ENCODE data around the gene VSIG10L.

VSIG10L gene

DNA sequence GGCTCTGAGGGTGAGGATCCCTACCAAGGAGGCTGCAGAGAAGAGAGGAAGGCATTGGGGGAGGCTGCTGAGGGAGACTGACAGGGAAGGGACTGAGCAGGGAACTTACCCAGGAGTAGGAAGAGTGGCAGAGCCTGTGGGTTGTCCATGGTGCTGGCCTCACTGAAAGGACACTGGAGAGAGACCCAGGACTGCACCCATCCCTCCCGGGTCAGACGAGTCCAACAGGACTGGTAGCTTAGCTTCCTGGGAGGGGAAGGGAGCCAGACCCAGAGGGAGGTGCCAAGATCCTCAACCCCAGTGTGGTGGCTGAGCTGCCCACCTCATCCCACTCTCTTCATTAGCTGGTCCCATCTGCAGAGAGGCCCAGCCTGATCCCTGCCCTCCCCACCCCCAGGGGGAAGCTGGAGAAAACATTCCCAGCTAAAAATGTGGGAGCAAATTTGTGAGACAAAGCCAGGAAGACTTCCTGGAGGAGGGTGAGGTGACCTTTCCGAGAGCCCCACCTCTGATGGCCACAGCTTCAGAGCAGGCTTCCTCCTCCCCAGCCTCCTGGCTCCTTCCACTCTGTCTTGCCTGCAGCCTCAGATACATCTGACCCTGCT lies at the start of gene VSIG10L:
Gene VSIG10L, minus strand, starts transcription at position 164 of the 605 bp plus-strand sequence. Its CDS starts 15 bp downstream, at position 149.
- DNase-seq: no peak

- DNase-seq: no peak
Measured at GRCh38 chr19:51391073-51391611, 49.2 kb upstream of the VSIG10L start.

GRCh38 chr19:51389143-51389542 lies 47.2 kb upstream of the VSIG10L start:
- DNase-seq: no peak

- no peak for DNase-seq
Measured at GRCh38 chr19:51387924-51388389, 46.0 kb upstream of the VSIG10L start, which contains the start of gene LIM2. TSS of gene LIM2 (minus strand) at chr19:51387974. CDS start at chr19:51387443, 531 bp downstream.

DNA sequence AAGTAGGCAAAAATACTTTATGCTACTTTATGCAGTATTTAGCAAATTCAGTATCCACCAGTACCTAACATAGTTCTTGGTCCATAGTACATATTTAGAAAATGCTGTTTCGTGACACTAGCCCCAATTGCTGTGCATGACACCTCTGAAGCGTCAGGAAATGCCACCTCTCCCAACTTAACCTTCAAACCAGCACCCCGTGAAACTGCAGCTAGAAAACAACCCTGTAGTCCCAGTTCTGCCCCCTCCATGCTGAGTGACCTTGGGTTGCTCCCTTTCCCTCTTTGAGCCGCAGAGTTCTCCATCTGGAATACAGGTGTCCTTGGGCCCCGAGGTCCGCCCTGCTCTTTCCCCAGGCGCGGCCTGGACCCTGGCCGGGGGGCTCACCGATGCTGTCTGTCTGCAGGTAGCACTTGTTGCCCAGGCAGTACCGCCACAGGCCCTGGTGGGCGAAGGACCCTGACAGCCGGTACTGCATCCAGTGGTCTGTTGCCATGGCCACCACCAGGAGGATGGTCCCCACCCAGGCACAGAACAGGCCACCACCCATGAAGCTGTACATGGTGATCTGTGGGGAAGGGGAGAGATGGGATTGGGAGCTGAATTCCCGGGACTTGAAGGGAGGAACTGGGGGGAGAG lies 45.1 kb upstream of the VSIG10L start:
- DNase-seq: no peak

GRCh38 chr19:51382004-51382403 lies 40.1 kb upstream of the VSIG10L start:
- DNase-seq: no peak

DNA sequence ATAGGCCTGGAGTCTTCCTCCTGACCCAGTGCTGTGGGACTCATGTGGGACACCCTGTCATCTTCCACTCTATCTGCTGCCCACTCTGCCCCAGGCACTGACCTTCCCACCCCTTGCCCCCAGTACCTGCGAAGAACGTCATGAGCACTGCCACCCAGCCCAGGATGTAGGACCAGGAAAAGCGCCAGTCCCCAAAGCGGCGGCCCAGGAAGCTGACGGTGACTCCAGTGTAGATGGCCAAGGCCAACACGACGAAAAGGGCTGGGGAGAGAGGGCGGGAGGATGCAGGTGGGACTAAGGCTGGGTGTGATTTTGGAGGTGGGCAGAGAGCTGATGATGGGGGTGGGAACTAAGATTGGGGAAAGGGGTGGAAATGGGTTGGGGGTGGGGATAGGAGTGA lies 38.4 kb upstream of the VSIG10L start:
- DNase-seq: no peak

DNA sequence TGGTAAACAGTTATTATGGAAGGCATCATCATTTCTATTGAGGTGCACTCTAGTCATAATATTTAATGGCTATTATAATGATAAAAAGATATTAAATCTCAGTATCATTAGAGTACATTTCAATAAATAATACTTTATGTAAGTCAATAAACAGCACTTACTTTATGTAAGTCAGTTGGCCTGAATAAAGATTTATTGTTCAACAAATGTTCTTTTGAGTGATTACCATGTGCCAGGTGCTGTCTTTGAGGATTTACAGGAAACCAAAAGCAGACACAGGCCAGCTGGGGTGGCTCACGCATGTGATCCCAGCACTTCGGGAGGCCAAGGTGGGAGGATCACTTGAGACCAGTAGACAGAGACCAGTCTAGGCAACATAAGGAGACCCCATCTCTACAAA lies 35.5 kb upstream of the VSIG10L start:
- DNase-seq: no peak

DNA sequence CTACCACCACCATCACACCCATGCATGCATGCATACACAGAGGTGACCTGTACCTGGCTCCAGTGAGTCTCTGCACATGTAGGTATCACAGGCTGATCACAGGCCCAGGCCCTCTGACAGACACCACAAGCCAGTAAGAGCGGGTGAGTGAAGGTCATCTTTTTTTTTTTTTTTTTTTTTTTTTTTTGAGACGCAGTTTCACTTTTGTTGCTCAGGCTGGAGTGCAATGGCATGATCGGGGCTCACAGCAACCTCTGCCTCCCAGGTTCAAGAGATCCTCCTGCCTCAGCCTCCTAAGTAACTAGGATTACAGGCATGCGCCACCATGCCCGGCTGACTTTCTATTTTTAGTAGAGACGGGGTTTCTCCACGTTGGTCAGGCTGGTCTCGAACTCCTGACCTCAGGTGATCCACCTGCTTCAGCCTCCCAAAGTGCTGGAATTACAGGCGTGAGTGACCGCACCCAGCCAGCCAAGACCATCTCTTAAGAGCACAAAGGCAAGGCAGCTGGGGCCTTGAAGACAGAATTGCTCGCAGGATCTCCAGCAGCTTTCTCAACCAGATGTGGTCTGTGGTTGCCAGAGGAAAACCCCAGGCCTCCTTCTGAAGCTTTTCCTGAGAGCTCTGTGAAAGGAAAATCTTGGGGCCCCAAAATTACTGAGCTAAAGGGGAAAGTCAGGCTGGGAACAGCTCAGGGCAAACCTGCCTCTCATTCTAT lies 33.7 kb upstream of the VSIG10L start:
- peak in 1 of 2 donors; percentile 7 for DNase-seq

DNA sequence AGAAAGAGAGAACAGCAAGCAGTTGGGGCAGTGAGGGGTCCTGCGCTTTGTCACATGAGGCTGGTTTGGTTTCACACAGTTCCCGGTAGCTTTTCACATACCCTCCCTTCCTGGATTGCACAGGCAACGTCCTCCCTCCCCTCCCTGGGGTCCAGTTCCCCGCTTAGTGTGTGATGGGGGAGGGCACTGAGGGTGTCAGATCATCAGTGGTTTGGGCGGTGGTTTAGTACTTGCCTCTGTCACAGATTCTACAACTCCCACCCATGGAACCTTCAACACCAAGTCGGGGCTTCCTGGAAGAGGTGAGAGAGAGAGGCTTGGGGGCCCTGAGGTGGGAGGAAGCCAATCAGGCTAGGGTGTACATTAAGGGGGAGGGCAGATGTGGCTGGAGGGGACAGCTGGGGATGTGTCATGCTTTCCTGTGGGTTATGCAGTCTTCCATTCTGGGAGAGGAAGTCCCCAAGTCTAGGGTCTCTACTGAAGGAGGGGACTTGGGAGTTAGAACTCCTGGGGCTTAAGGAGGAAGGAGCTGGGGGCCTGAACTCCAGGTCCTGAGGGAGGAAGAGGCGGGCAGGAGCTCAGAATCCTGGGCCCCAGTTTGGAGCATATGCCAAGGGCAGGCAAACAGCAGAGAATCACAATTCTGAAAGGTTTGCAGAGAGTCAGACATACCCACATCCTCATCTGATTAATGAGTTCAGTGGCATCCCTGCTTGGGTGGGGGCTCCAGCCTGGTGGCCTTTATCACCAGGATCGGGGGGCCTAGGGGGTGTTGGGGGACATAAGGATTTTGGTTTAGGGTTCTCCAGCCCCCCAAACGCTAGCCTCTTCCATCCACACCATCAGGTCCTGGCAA lies 30.9 kb upstream of the VSIG10L start, which contains the start of gene NKG7:
Gene NKG7, minus strand, starts transcription at position 6 of the 856 bp plus-strand sequence. CDS start 119 bp downstream, outside the sequence.
- peak; percentile 29 to 99 for DNase-seq

GRCh38 chr19:51372021-51372648 lies 30.2 kb upstream of the VSIG10L start:
- no peak for DNase-seq

- DNase-seq: no peak
Measured at GRCh38 chr19:51371186-51371690, 29.3 kb upstream of the VSIG10L start.

GRCh38 chr19:51370230-51370629 lies 28.3 kb upstream of the VSIG10L start:
- no peak for DNase-seq

- DNase-seq: no peak
Measured at GRCh38 chr19:51368366-51369282, 26.7 kb upstream of the VSIG10L start, which contains the start of gene CLDND2. TSS of gene CLDND2 (minus strand) at chr19:51369003. CDS start at chr19:51368577, 426 bp downstream.

GRCh38 chr19:51367565-51368365 lies 25.8 kb upstream of the VSIG10L start:
- DNase-seq: peak; percentile 96 to 98

GRCh38 chr19:51367255-51367564 lies 25.3 kb upstream of the VSIG10L start:
- DNase-seq: peak in 1 of 2 donors; percentile 66

- DNase-seq: peak; percentile 77 to 93
Measured at GRCh38 chr19:51366389-51367254, 24.7 kb upstream of the VSIG10L start.

DNA sequence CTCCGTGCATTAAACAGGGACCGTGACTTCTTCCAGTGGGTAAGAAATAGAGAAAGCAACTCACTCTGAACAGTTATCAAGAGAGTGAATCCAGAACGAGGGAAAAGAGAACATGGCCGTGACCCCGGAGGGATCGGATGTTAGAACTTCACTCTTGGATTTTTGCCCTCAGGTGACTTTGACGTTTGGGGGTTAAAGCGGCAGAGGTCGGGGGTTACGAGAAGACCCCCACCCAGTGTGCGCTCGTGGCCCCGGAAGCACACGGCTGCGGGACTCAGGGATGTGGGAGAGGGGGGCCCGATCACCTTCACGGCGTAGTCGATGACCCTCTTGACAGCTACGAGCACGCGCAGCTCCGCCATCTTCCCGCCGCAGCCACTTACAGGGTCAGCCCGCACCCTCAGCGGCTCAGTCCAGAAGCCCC lies 24.0 kb upstream of the VSIG10L start, which contains the start of gene ETFB:
Gene ETFB, minus strand, starts transcription at position 424 of the 424 bp plus-strand sequence. Its CDS starts 62 bp downstream, at position 362.
- no peak for DNase-seq

Data from bone marrow (tissue), 2 donors.